ENCODE results near the gene KCNMA1.

Gene KCNMA1

GRCh38 chr10:76902949-76903348 lies 734.7 kb downstream of the KCNMA1 start:
- DNase-seq = peak; percentile 65

DNA sequence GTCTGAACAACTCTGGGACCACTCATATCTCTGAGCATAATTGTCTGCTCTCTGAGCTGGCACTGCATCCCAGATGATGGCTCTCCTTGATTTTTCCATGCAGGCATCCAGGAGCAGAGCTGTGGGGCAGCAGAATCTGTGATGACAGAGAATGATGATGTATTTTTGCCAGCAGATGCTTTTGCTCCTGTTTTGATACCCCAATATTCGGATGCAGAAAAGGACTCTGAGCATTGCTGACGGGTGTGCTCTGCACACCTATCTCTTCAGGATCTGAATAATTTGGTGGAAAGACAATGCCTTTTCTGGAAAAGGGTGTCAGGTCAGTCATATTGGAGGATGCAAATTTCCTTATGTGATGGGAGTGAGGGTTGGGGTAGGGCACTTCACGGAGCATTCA lies 735.9 kb downstream of the KCNMA1 start:
- no peak for DNase-seq

- DNase-seq = no peak
Measured at GRCh38 chr10:76899490-76899889, 738.1 kb downstream of the KCNMA1 start.

DNA sequence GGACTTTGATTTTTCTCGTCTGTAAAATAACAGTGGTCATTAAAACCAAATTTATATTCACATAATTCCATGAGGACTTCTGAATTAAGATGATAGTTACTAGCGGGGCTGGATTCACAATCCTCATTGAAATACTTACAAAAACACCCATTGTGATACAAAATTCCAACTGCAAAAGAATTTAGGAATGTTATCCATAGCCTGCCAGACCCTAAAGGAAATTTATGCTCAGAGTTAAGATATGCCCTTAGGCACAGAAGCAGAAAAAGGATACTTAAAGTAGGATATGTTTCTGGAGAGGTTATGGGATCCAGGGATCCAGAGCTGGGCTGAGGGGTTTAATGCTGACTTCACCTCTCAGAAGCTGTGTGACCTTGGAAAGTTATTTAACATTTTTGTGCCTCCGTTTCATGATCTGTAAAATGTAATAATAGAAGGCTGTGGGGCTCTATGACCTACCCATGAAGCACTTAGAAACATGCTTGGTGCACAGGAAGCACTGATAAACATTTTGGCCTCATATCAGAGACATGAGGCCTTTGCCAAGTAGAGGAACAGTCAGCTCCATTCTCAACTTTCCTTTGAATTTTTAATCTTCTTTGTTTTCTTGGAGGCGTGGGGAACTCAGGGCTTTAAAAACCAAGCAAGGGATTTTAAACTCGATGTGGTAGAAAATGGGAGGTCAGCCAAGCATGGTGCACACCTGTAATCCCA lies 744.7 kb downstream of the KCNMA1 start:
- DNase-seq = no peak

- DNase-seq = no peak
Measured at GRCh38 chr10:76887223-76888010, 750.2 kb downstream of the KCNMA1 start.

DNA sequence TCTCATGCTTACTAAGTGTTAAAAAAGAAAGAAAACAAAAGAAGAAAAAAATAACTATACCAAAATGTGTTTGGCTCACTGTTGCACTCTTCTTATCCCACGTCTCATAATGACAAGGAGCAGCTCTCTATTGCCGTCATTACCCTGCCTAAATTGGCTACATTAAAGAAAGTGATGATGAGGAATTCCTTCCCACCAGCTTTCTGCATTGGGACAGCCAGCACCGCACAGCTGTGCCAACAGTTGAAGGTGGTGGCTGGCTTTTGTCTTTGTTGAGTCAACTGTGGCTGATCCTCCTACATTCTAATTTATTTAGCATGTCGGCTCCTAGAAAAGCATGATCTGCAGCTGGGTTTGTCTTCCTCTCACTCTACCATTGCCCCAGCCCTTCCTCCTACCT lies 751.8 kb downstream of the KCNMA1 start:
- peak; percentile 58 for DNase-seq

GRCh38 chr10:76884673-76885275 lies 752.8 kb downstream of the KCNMA1 start:
- DNase-seq = no peak

DNA sequence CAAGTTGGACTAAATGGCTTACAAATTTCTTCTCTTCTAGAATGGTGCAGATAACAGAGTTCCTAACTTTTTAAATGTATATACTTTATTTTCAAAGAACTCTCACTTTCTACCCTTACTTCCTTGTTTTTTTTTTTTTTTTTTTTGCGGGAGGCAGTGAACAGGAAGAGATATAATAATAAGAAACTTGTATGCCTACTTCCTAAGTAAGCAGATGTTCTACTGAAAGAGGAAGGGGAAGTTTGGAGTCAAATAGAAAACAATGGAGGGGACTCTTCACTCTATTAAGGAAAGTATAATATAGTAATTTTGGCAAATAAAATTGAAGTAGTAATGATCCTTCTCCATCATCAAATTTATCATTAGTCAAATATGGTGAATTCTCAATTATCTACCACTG lies 754.0 kb downstream of the KCNMA1 start:
- DNase-seq = no peak

GRCh38 chr10:76882796-76883195 lies 754.8 kb downstream of the KCNMA1 start:
- no peak for DNase-seq

DNA sequence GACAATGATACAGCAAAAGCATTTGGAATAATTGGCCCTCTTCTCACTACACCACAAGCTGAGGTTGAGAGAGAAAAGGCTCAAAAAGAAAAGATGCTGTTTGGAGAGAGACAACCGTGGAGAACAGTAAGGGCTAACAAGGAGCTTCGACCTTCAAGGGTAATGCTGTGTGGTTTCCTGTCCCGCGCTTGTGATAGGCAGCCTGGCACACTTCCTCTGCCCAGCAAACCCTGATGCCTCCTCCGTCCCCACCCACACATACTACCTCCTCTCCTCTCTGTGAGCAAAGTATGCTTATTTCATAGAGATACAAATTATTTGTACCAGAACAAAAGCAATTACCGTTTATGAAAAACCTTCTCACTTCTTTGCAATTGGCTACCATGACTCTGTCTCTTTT lies 755.4 kb downstream of the KCNMA1 start:
- no peak for DNase-seq

DNA sequence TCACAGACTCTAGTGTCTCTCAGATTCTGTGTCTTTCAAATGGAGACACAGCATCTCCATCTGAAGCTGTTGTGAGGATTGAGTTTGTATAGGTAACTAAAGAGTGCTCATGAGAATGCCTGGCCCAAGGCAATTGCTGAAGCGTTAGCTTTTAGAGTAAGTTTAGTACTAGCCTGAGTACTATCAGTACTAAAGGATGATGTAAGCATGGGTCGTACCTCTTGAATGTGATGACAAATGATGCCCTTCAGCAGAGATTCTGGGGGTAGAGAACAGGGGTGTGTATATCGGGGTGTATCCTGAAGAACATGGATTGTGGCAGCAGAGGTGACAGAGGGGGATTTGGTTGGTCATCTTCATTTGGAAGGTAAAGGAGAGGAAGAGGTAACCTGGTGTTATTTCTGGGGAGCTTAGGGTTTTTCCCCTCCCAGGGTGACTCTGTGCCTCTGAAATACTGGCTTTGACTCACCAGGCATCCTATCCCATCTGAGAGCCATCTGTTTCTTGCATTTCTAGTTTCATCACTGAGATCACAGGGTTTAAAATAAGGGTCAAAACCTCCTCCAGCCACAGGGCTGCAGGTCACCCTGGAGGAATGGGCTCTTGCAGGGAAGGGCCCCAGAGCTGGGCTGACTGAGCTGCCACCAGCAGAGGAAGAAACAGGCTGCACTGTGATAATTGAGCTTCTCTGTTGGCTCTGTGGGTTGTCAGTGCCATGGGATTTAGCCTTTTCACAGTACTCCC lies 756.0 kb downstream of the KCNMA1 start:
- DNase-seq = no peak

GRCh38 chr10:76880931-76881330 lies 756.7 kb downstream of the KCNMA1 start:
- DNase-seq = no peak

GRCh38 chr10:76879116-76879913 lies 758.3 kb downstream of the KCNMA1 start:
- peak; percentile 36 for DNase-seq

GRCh38 chr10:76878514-76878913 lies 759.1 kb downstream of the KCNMA1 start:
- DNase-seq = no peak

DNA sequence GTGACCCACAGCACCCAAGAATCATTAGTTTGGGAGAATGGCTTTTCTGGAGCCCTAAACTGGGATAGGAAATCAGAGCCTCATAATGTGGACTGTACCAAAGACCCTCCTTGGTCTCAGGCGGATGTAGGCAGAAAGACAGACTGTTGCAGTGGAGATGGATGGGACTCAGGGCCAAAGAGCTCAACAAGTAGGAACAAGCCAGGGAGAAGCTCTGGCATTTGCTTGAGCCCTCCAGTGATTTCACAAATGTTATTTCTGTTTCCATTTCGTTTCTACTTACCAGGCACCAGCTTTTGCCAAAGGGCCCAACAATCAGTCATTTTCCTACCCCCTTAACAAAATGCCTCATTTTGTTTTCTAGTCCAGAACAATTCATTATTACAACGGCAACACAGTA lies 762.7 kb downstream of the KCNMA1 start:
- no peak for DNase-seq

DNA sequence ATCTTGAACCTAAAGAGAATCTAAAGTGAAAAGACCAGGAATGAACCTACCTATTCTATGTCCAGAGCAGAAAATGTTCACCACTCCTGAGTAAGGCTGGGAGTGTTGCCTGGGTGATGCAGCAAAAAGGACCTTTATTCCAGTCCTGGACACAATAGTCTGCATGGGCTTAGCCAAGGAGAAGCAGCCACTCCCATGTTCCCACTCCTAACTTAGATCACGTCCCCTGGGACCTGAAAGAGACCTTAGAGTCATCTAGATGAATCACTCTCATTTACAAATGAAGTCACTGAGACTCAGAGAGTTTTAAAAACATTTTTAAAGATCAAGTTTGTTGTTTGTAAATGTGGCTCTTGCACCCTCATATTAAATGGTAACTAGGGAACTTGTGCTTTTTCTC lies 763.4 kb downstream of the KCNMA1 start:
- DNase-seq = no peak

- no peak for DNase-seq
Measured at GRCh38 chr10:76871697-76872295, 765.8 kb downstream of the KCNMA1 start.

- peak; percentile 37 for DNase-seq
Measured at GRCh38 chr10:76869931-76870330, 767.7 kb downstream of the KCNMA1 start.

DNA sequence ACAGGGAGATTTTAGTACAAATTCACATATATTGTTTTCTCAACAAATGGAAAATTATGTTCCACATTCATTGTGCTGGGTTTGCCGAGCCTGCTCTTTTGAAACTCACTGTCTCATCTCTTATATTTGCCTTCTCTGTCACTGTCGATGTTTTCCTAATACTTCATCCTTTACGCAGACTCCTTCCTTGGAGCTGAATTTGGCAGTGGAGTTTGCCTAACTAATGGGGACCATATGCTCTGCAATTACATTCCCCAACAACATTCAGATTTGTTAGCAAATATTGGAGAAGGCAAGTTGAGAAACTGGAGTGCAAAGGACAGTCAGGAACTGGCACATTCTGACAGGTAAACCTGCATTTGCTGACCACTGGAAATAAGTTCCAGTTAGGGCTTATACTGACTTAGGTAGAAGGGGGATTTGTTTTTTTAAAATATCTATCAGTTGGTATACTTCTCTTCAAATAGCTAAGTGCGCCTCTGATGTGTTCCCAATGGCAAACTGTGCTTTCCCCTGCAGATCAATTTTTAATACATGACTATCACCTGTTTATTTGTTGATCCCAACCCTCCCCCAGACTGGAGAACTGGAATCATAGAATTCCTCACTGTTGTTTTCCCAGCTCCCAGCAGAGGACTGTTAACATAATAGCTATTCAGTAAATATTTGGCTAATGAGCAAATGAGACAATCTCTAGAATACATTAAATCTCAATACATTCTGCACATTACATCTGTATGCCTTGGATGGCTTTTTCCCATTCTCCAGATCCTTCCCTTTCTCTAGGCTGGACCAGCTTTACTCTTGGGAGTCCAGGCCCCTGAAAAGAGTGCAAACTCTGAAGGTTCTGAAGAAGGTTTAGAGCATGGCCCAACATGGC lies 769.3 kb downstream of the KCNMA1 start:
- peak; percentile 65 for DNase-seq

GRCh38 chr10:76866841-76867586 lies 770.6 kb downstream of the KCNMA1 start:
- no peak for DNase-seq
